K562 (cell line): ENCODE data around the gene RAB6B. TPM values are rescaled to one million over a fixed set of nuclear protein-coding genes. Genes with fewer than 3 reads are reported as not detected.

Experiments
- ATAC-seq: fragments of 200-7000 bp; cut with Tn5 transposase; 3 replicates; pipeline ENCODE4 v1.9.1; 2020; ENCODE audit warnings: moderate library complexity
- BruUV-seq: library from RNA; stranded (reverse); fragments of 400-500 nt; replicated peaks from 2 replicates; lab custom pipeline; 2021; lab: Mats Ljungman, UMichigan
- CTCF ChIA-PET: fragments of 300-600 bp; formaldehyde crosslinking; extraction: SDS; loops from one replicate; lab custom pipeline; 2021; ENCODE audit warnings: low intra/inter-chr PET ratio; lab: Yijun Ruan, JAX
- POLR2A ChIA-PET: fragments of 300-600, 350-650 bp; sonication (Branson Sonifier 250); formaldehyde crosslinking; extraction: SDS; loops from one replicate; lab custom pipeline; 2021; ENCODE audit warnings: antibody characterized with exemption, inconsistent platforms; lab: Yijun Ruan, JAX
- DNase-seq, 4 experiments: peaks; one replicate each; pipeline versions ENCODE4 v3.0.0 to v3.0.0-alpha.2; 2011 to 2018; ENCODE audit warnings: low spot score in 3 of 4, mixed read lengths in 3 of 4; ENCODE audit errors: extremely low read depth in 1 of 4
- FAIRE-seq: peaks from 2 replicates; lab custom pipeline; 2011; peaks lifted over from hg19 to GRCh38; lab: Jason Lieb, UNC
- H2AFZ ChIP-seq: 2 replicates; pipeline ENCODE4 v1.6.0; 2011; ENCODE audit warnings: low read depth, low read length, control low read depth, inconsistent platforms
- H3K27ac ChIP-seq: fragments of 200-600 bp; 3 replicates; pipeline ENCODE4 v1.8.0; 2011; ENCODE audit warnings: low read depth, mild to moderate bottlenecking, control low read depth, inconsistent platforms, low read length, moderate library complexity, mixed read lengths; ENCODE audit errors: extremely low read depth
- H3K27me3 ChIP-seq, 2 experiments: fragments of 300-600 bp in 1 of 2; 2 replicates in 1 of 2; 3 replicates in 1 of 2; pipeline versions ENCODE4 v1.6.0 to v1.8.0; 2011; ENCODE audit warnings: inconsistent platforms in 2 of 2, low read length in 2 of 2, mild to moderate bottlenecking in 1 of 2, mixed read lengths in 1 of 2, moderate library complexity in 1 of 2; ENCODE audit not compliant: control insufficient read depth in 2 of 2, insufficient read depth in 2 of 2
- H3K36me3 ChIP-seq: fragments of 300-600 bp; 3 replicates; pipeline ENCODE4 v1.8.0; 2011; ENCODE audit warnings: mild to moderate bottlenecking, low read length, inconsistent platforms; ENCODE audit not compliant: control insufficient read depth, insufficient read depth
- H3K4me1 ChIP-seq, 2 experiments: fragments of 200-600 bp in 1 of 2; replicated peaks in 1 of 2; 2 replicates in 1 of 2; 3 replicates in 1 of 2; pipeline versions ENCODE4 v1.5.1 to v1.8.0; 2011; ENCODE audit warnings: inconsistent platforms in 2 of 2, low read length in 2 of 2, mild to moderate bottlenecking in 1 of 2, mixed read lengths in 1 of 2, moderate library complexity in 1 of 2; ENCODE audit not compliant: control insufficient read depth in 2 of 2, insufficient read depth in 2 of 2
- H3K4me2 ChIP-seq: 2 replicates; pipeline ENCODE4 v1.6.1; 2011; ENCODE audit warnings: low read length, control low read depth, inconsistent platforms, mixed read lengths; ENCODE audit not compliant: insufficient read depth
- H3K4me3 ChIP-seq: fragments of 200-600 bp; sonication (generic), shearing (Covaris generic); 2 replicates; pipeline ENCODE4 v1.5.1; 2016; ENCODE audit warnings: control low read depth, inconsistent platforms
- H3K79me2 ChIP-seq: fragments of 200-600 bp; 3 replicates; pipeline ENCODE4 v1.8.0; 2011; ENCODE audit warnings: low read length, inconsistent platforms; ENCODE audit not compliant: control insufficient read depth, insufficient read depth
- H3K9ac ChIP-seq, 2 experiments: 2 replicates each; pipeline versions ENCODE4 v1.6.0 to v1.6.1; 2011; ENCODE audit warnings: low read depth in 2 of 2, low read length in 2 of 2, control low read depth in 1 of 2, inconsistent platforms in 1 of 2, mild to moderate bottlenecking in 1 of 2, mixed read lengths in 1 of 2; ENCODE audit not compliant: insufficient read depth in 1 of 2
- H3K9me1 ChIP-seq: one replicate; pipeline ENCODE4 v1.6.0; 2011; ENCODE audit warnings: inconsistent platforms, mild to moderate bottlenecking, low read length, moderate library complexity; ENCODE audit not compliant: control insufficient read depth, insufficient read depth
- H3K9me3 ChIP-seq: replicated peaks from 2 replicates; pipeline ENCODE4 v1.5.1; 2011; ENCODE audit warnings: low read depth, low read length, inconsistent platforms; ENCODE audit not compliant: control insufficient read depth, insufficient read depth
- H4K20me1 ChIP-seq: replicated peaks from 2 replicates; pipeline ENCODE4 v1.6.1; 2011; ENCODE audit warnings: low read length, inconsistent platforms, mixed read lengths; ENCODE audit not compliant: control insufficient read depth, insufficient read depth
- BCOR ChIP-seq: fragments of 450-650 bp; IDR thresholded peaks from 2 replicates; pipeline ENCODE4 v1.6.1; 2016
- CAMTA2 ChIP-seq: fragments of 250-450 bp; sonication (Bioruptor Pico); conservative IDR thresholded peaks from 2 replicates; pipeline ENCODE4 v1.5.1; 2022
- GABPB1 ChIP-seq: sonication (generic); formaldehyde crosslinking; IDR thresholded peaks from 2 replicates; pipeline ENCODE4 v1.8.0; 2022; ENCODE audit warnings: mild to moderate bottlenecking, missing genetic modification reagents
- HMGN3 ChIP-seq: IDR thresholded peaks from 2 replicates; pipeline ENCODE4 v1.6.1; 2011; ENCODE audit warnings: borderline replicate concordance, low read depth, mild to moderate bottlenecking, mixed read lengths, low read length; ENCODE audit not compliant: insufficient read length; ENCODE audit errors: extremely low read depth
- MIER1 ChIP-seq: fragments of 450-650 bp; IDR thresholded peaks from 2 replicates; pipeline ENCODE4 v1.6.1; 2016; ENCODE audit warnings: antibody characterized with exemption, mild to moderate bottlenecking, low read depth
- SMARCC2 ChIP-seq: fragments of 450-650 bp; IDR thresholded peaks from 2 replicates; pipeline ENCODE4 v1.6.1; 2017; ENCODE audit warnings: antibody characterized with exemption, moderate library complexity, mild to moderate bottlenecking, low read depth
- TCF3 ChIP-seq: sonication (generic); formaldehyde crosslinking; IDR thresholded peaks from 2 replicates; pipeline ENCODE4 v1.4.0; 2020; ENCODE audit warnings: mild to moderate bottlenecking, missing genetic modification reagents
- ZC3H8 ChIP-seq: fragments of 450-650 bp; IDR thresholded peaks from 2 replicates; pipeline ENCODE4 v1.6.1; 2017
- ZNF347 ChIP-seq: fragments of 450-650 bp; formaldehyde crosslinking; IDR thresholded peaks from 2 replicates; pipeline ENCODE4 v1.4.0; 2020; ENCODE audit warnings: low read depth, mild to moderate bottlenecking, moderate library complexity
- ZNF76 ChIP-seq: fragments of 250-450 bp; sonication (Bioruptor Pico); IDR thresholded peaks from 2 replicates; pipeline ENCODE4 v1.4.0; 2020; ENCODE audit warnings: mild to moderate bottlenecking, moderate library complexity, borderline replicate concordance
- whole genome bisulfite sequencing: fragments of 100-300 bp; shearing (Covaris generic); methylation state at CpG from one replicate; pipeline ENCODE4 v1.1.6; 2016; ENCODE audit warnings: low coverage, mixed read lengths; ENCODE audit not compliant: insufficient coverage; ENCODE audit errors: missing lambda C conversion rate; 5-methylcytosine and 5-hydroxymethylcytosine counted together
- in situ Hi-C: fragments of 300-500 bp; cut with MboI; formaldehyde crosslinking; loops from 4 replicates; pipeline ENCODE4 v1.15.0; 2018; ENCODE audit warnings: inconsistent platforms, mixed read lengths
- intact Hi-C: fragments of 100-400 bp; cut with micrococcal nuclease; formaldehyde crosslinking; loops from 2 replicates; pipeline ENCODE4 v1.14.2; 2022
- polyA plus RNA-seq, 8 experiments: library from polyadenylated mRNA; depleted of rRNA in 4 of 8; stranded (reverse) in 5 of 8; unstranded in 3 of 8; fragments of >200 nt; fragmentation: Nextera tagmentation in 2 of 8; fragmentation: Illumina TruSeq in 1 of 8; extraction: Ambion mirVana in 2 of 8; extraction: Trizol in 1 of 8; gene quantifications; 2 replicates each; pipeline versions ENCODE4 v1.2.1 to v1.2.3, GENCODE V29; 2011 to 2014; ENCODE audit warnings: inconsistent platforms in 1 of 8, missing spikeins in 1 of 8
- total RNA-seq, 7 experiments: library from RNA; depleted of rRNA in 6 of 7; stranded (reverse); fragments of >200 nt in 6 of 7; fragmentation: Illumina TruSeq in 2 of 7; extraction: Trizol in 2 of 7; gene quantifications; 2 replicates each; pipeline versions ENCODE4 v1.2.1 to v1.2.3, GENCODE V29; 2011 to 2021; ENCODE audit warnings: low replicate concordance in 1 of 7
- TF ChIP-seq, protein P1 (sequence below): fragments of 450-650 bp; formaldehyde crosslinking; IDR thresholded peaks from 2 replicates; pipeline ENCODE4 v1.4.0; 2022; ENCODE audit warnings: mild to moderate bottlenecking, moderate library complexity
- TF ChIP-seq, protein P2 (sequence below): sonication (generic); formaldehyde crosslinking; IDR thresholded peaks from 2 replicates; pipeline ENCODE4 v1.8.0; 2023; ENCODE audit warnings: mild to moderate bottlenecking, missing genetic modification reagents

Gene RAB6B
- total and polyA plus RNA-seq, 9 of the 15 experiments (the other 6 are each of a cell fraction or from before 2014, with no cell fraction given), result 0.60 to 18.1 (median 1.5) TPM

DNA sequence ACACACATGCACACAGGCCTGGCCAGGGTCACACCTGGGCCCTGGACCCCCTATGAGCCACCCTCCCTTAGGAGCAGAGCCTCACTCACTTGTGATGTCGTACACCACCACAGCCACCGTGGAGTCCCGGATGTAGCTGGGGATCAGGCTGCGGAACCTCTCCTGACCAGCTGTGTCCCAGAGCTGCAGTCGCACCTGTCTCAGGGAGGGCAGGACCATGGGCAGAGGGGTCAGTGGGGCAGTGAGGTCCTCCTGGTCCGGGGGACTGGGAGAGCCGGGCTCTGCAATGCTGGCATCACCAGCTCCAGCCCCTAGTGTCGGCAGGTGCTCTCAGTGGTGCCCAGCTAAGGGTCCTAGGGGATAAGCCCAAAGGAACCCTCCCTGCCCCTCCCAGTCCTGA is 54.5 kb downstream of the RAB6B start:
- CTCF ChIA-PET, result no interaction called here
- POLR2A ChIA-PET, result no interaction called here

More for the DNA sequence above, 54.5 kb downstream of the RAB6B start:
- Histone ChIP-seq H3K27ac (no peak overlapping the region), H2AFZ (no peak overlapping the region), H3K27me3 (no peaks in the 10 kb centered on the region), H3K4me3 (no peak overlapping the region), H3K36me3 (no peaks in the 10 kb centered on the region)
- in situ Hi-C loops, result no loop called here
- 54% methylated on average over 4 of the region's 8 CpGs for WGBS
- no TSS peak for BruUV-seq
- no peak for TF ChIP-seq CAMTA2 (CRISPR knock-in tag)
- no peak for TF ChIP-seq ZC3H8
- no peak for TF ChIP-seq BCOR
- TF ChIP-seq GABPB1 (CRISPR knock-in tag), result no peak
- TF ChIP-seq, protein P1, sequence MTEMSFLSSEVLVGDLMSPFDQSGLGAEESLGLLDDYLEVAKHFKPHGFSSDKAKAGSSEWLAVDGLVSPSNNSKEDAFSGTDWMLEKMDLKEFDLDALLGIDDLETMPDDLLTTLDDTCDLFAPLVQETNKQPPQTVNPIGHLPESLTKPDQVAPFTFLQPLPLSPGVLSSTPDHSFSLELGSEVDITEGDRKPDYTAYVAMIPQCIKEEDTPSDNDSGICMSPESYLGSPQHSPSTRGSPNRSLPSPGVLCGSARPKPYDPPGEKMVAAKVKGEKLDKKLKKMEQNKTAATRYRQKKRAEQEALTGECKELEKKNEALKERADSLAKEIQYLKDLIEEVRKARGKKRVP, result no peak
- no peak for TF ChIP-seq TCF3
- TF ChIP-seq, protein P2, sequence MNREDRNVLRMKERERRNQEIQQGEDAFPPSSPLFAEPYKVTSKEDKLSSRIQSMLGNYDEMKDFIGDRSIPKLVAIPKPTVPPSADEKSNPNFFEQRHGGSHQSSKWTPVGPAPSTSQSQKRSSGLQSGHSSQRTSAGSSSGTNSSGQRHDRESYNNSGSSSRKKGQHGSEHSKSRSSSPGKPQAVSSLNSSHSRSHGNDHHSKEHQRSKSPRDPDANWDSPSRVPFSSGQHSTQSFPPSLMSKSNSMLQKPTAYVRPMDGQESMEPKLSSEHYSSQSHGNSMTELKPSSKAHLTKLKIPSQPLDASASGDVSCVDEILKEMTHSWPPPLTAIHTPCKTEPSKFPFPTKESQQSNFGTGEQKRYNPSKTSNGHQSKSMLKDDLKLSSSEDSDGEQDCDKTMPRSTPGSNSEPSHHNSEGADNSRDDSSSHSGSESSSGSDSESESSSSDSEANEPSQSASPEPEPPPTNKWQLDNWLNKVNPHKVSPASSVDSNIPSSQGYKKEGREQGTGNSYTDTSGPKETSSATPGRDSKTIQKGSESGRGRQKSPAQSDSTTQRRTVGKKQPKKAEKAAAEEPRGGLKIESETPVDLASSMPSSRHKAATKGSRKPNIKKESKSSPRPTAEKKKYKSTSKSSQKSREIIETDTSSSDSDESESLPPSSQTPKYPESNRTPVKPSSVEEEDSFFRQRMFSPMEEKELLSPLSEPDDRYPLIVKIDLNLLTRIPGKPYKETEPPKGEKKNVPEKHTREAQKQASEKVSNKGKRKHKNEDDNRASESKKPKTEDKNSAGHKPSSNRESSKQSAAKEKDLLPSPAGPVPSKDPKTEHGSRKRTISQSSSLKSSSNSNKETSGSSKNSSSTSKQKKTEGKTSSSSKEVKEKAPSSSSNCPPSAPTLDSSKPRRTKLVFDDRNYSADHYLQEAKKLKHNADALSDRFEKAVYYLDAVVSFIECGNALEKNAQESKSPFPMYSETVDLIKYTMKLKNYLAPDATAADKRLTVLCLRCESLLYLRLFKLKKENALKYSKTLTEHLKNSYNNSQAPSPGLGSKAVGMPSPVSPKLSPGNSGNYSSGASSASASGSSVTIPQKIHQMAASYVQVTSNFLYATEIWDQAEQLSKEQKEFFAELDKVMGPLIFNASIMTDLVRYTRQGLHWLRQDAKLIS, result no peak
- TF ChIP-seq SMARCC2, result no peak
- TF ChIP-seq MIER1, result no peak
- TF ChIP-seq ZNF76, result no peak
- TF ChIP-seq HMGN3, result no peak
- TF ChIP-seq ZNF347 (CRISPR knock-in tag), result no peak
- TF ChIP-seq, all 486 proteins: peak for 0
- intact Hi-C loops, result no loop called here
- Histone ChIP-seq H4K20me1 (no peaks in the 10 kb centered on the region), H3K9me3 (no peaks in the 10 kb centered on the region), H3K9ac (0 out of 4 replicates have a peak overlapping the region, but pooled peaks of 1 of the 2 experiments have one; percentile 26), H3K4me1 (peaks cover 5 to 9% of the 10 kb centered on the region in 2 experiments; a peak in 3 of 5 replicates), H3K9me1 (no peaks in the 10 kb centered on the region), H3K79me2 (no peaks in the 10 kb centered on the region), H3K4me2 (no peak overlapping the region)
- FAIRE-seq (no peak), DNase-seq (no peak), ATAC-seq (no peak)
